ENCODE measurements around the gene PLAAT5. TPM values are rescaled to one million over a fixed set of nuclear protein-coding genes. Genes with fewer than 3 reads are reported as not detected.

Gene PLAAT5
- total and polyA plus RNA-seq, 2 donors (not counting 3 experiments of a cell fraction or from before 2014, with no cell fraction given): not detected

DNA sequence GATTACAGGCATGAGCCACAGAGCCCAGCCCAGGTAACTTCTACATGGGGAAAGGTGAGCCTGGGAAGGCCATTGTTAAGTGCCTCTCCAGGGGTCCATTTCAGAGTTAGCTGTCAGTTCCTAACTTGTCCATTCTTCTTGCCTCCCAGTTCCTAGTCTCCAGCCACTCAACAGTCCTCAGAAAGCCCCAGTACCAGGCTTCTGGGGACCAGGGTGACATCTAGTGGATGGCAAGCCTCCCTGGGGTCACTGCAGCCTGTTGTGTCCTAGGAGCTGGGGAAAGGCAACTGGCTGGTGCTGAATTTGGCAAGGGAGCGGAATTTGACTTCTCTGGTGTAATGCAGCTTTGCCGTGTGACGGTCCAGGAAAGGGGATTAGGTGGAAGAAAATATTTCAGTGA, 17.0 kb upstream of the PLAAT5 start:
- CTCF ChIA-PET: interaction anchor here (0.6 to 4.2 kb wide), 3 partner anchors 29 to 472 kb away, joined by 3 to 18 read pairs (median 4); no protein-coding TSS in a partner anchor

More for the DNA sequence above, 17.0 kb upstream of the PLAAT5 start:
- Histone ChIP-seq H3K79me2 (ENCODE audit: control insufficient read depth, insufficient read depth, low read length) (no peaks in the 10 kb centered on the region), H3K27me3 (ENCODE audit: control insufficient read depth in 2 of 2, insufficient read depth in 2 of 2, low read length in 2 of 2) (peaks cover 0 to 11% of the 10 kb centered on the region in 2 experiments), H3K4me2 (ENCODE audit: insufficient read depth, low read length) (no peak overlapping the region), H3K9ac (replicated peaks; ENCODE audit: extremely low read depth, insufficient read depth, low read length) (no peak overlapping the region), H2AFZ (ENCODE audit: low read depth, low read length) (no peak overlapping the region), H3K4me1 (ENCODE audit: control insufficient read depth, extremely low read depth, insufficient read depth, low read length) (no peaks in the 10 kb centered on the region), H4K20me1 (replicated peaks; ENCODE audit: control insufficient read depth, extremely low read depth, insufficient read depth, low read length) (no peaks in the 10 kb centered on the region), H3K36me3 (ENCODE audit: control insufficient read depth in 2 of 2, extremely low read depth in 1 of 2, insufficient read depth in 2 of 2, low read length in 2 of 2) (no peaks in the 10 kb centered on the region), H3K27ac (ENCODE audit: insufficient read depth, low read depth, low read length) (no peak overlapping the region), H3K9me3 (replicated peaks; ENCODE audit: control insufficient read depth, insufficient read depth, low read length) (no peaks in the 10 kb centered on the region), H3K9me1 (replicated peaks; ENCODE audit: control insufficient read depth, extremely low read depth, insufficient read depth, low read length) (no peaks in the 10 kb centered on the region), H3K4me3 (replicated peaks in 1 of 3; ENCODE audit: insufficient read depth in 1 of 3, low read depth in 1 of 3, low read length in 3 of 3) (no peak overlapping the region)
- TF ChIP-seq GATA2 (IDR thresholded peaks at IDR 0.05; ENCODE audit: insufficient read depth, insufficient read length, low read depth, low read length) (no peak), MYC (IDR thresholded peaks at IDR 0.05; ENCODE audit: low read depth, low read length) (no peak), EZH2 (IDR thresholded peaks at IDR 0.05; ENCODE audit: borderline replicate concordance, low read depth, low read length, severe bottlenecking) (no peak), POLR2A (IDR thresholded peaks at IDR 0.05; ENCODE audit: low read depth, low read length) (no peak), POLR2AphosphoS5 (IDR thresholded peaks at IDR 0.05; ENCODE audit: insufficient read depth, low read depth, low read length) (no peak), JUN (IDR thresholded peaks at IDR 0.05; ENCODE audit: borderline replicate concordance, insufficient read depth, insufficient read length, low read depth) (no peak), FOS (IDR thresholded peaks at IDR 0.05; ENCODE audit: borderline replicate concordance, insufficient read depth, low read length) (no peak)
- TF ChIP-seq, protein P1, sequence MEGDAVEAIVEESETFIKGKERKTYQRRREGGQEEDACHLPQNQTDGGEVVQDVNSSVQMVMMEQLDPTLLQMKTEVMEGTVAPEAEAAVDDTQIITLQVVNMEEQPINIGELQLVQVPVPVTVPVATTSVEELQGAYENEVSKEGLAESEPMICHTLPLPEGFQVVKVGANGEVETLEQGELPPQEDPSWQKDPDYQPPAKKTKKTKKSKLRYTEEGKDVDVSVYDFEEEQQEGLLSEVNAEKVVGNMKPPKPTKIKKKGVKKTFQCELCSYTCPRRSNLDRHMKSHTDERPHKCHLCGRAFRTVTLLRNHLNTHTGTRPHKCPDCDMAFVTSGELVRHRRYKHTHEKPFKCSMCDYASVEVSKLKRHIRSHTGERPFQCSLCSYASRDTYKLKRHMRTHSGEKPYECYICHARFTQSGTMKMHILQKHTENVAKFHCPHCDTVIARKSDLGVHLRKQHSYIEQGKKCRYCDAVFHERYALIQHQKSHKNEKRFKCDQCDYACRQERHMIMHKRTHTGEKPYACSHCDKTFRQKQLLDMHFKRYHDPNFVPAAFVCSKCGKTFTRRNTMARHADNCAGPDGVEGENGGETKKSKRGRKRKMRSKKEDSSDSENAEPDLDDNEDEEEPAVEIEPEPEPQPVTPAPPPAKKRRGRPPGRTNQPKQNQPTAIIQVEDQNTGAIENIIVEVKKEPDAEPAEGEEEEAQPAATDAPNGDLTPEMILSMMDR (IDR thresholded peaks at IDR 0.05; ENCODE audit: extremely low read depth in 1 of 2, insufficient read depth in 1 of 2, low read depth in 1 of 2, low read length in 2 of 2): peak in 1 of 2 donors; percentile 18
- DNase-seq (ENCODE audit: low read depth, low spot score) (no peak), FAIRE-seq (peak; percentile 33)
- intact Hi-C loops (cut with micrococcal nuclease) (no loop called here), dilution Hi-C loops (cut with MboI; ENCODE audit: extremely low pct_ligation_motif_present, low sequenced_read_pairs) (no loop called here)
- no TSS peak for BruUV-seq (replicated peaks)
- POLR2A ChIA-PET: no interaction called here
